Mesendoderm (in vitro differentiated cells): ENCODE results near the gene LIPG.

Source experiments
- DNase-seq: peaks from one replicate; pipeline ENCODE4 v3.0.0; 2013
- H2AK5ac ChIP-seq: 2 replicates; pipeline ENCODE4 v1.6.1; 2013; ENCODE audit warnings: low read length, inconsistent platforms
- H2BK120ac ChIP-seq: 2 replicates; pipeline ENCODE4 v1.6.1; 2013; ENCODE audit warnings: low read depth, mild to moderate bottlenecking, low read length, moderate library complexity, mixed read lengths
- H2BK15ac ChIP-seq: replicated peaks from 2 replicates; pipeline ENCODE4 v1.6.1; 2013; ENCODE audit warnings: low read depth, mild to moderate bottlenecking, moderate library complexity
- H2BK5ac ChIP-seq: 2 replicates; pipeline ENCODE4 v1.6.1; 2013; ENCODE audit warnings: low read length, inconsistent platforms
- H3K18ac ChIP-seq: 2 replicates; pipeline ENCODE4 v1.6.1; 2013; ENCODE audit warnings: mild to moderate bottlenecking, low read length, mixed read lengths
- H3K23ac ChIP-seq: one replicate; pipeline ENCODE4 v1.6.1; 2013; ENCODE audit warnings: low read length
- H3K27ac ChIP-seq: 2 replicates; pipeline ENCODE4 v1.5.1; 2013; ENCODE audit warnings: low read depth, mild to moderate bottlenecking, inconsistent platforms, low read length, moderate library complexity
- H3K27me3 ChIP-seq: 2 replicates; pipeline ENCODE4 v1.6.1; 2013; ENCODE audit warnings: low read length, control low read depth, mild to moderate bottlenecking, inconsistent platforms; ENCODE audit not compliant: insufficient read depth, poor library complexity
- H3K36me3 ChIP-seq: 2 replicates; pipeline ENCODE4 v1.6.1; 2013; ENCODE audit warnings: low read length, inconsistent platforms; ENCODE audit not compliant: control insufficient read depth, insufficient read depth
- H3K4ac ChIP-seq: one replicate; pipeline ENCODE4 v1.6.1; 2013; ENCODE audit warnings: low read depth, mild to moderate bottlenecking, low read length, moderate library complexity
- H3K4me1 ChIP-seq: 2 replicates; pipeline ENCODE4 v1.6.1; 2013; ENCODE audit warnings: low read depth, low read length, inconsistent platforms; ENCODE audit not compliant: control insufficient read depth
- H3K4me2 ChIP-seq: 2 replicates; pipeline ENCODE4 v1.6.1; 2013; ENCODE audit warnings: low read length
- H3K4me3 ChIP-seq: 2 replicates; pipeline ENCODE4 v1.5.1; 2013; ENCODE audit warnings: mild to moderate bottlenecking, low read length
- H3K56ac ChIP-seq: one replicate; pipeline ENCODE4 v1.6.1; 2013; ENCODE audit warnings: low read length
- H3K79me1 ChIP-seq: 2 replicates; pipeline ENCODE4 v1.6.1; 2013; ENCODE audit warnings: low read length, inconsistent platforms
- H3K79me2 ChIP-seq: 2 replicates; pipeline ENCODE4 v1.6.1; 2013; ENCODE audit warnings: mild to moderate bottlenecking, low read length; ENCODE audit not compliant: control insufficient read depth, insufficient read depth
- H3K9ac ChIP-seq: 2 replicates; pipeline ENCODE4 v1.6.1; 2013; ENCODE audit warnings: low read length, inconsistent platforms
- H4K5ac ChIP-seq: one replicate; pipeline ENCODE4 v1.6.1; 2013; ENCODE audit warnings: low read length
- H4K8ac ChIP-seq: one replicate; pipeline ENCODE4 v1.6.1; 2013; ENCODE audit warnings: low read depth, mild to moderate bottlenecking, control low read depth, low read length, moderate library complexity
- WGBS: extraction: QIAGEN DNeasy Blood & Tissue Kit; methylation state at CpG from one replicate; pipeline ENCODE4 v1.1.7; 2013; ENCODE audit warnings: low lambda C conversion rate, missing lambda C conversion rate; ENCODE audit not compliant: insufficient coverage; ENCODE audit errors: extremely low coverage; 5-methylcytosine and 5-hydroxymethylcytosine counted together

Gene LIPG

DNA sequence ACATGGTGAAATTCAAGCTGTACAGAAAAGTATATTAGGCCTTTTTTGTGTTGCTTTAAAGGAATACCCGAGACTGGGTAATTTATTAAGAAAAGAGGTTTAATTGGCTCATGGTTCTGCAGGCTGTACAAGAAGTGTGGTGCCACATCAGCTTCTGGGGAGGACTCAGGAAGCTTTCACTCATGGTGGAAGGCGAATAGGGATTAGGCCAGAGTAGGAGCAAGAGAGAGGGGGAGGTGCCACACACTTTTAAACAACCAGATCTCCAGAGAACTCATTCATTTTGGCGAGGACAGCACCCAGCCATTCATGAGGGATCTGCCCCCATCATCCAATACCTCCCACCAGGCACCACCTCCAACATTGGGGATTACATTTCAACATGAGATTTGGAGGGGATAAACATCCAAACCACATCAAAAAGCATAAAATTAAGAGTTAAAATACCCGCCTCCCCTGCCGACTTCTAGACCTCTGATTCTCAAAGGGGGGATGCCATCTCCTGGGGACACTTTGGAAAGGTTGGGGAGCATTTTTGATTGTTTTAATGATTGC, 15.1 kb upstream of the LIPG start:
- no peak overlapping the region for H4K5ac ChIP-seq
- H2BK15ac ChIP-seq, result no peak overlapping the region
- DNase-seq, result peak; percentile 58
- no peak overlapping the region for H3K56ac ChIP-seq
- no peak overlapping the region for H4K8ac ChIP-seq
- no peak overlapping the region for H3K4me3 ChIP-seq
- no peak overlapping the region for H3K4ac ChIP-seq
- H3K4me2 ChIP-seq, result no peak overlapping the region
- H3K18ac ChIP-seq, result no peak overlapping the region
- H2AK5ac ChIP-seq, result no peak overlapping the region
- WGBS, result no CpG with 5 or more reads among the region's 5 CpGs
- H3K9ac ChIP-seq, result no peak overlapping the region
- H3K79me1 ChIP-seq, result no peaks in the 10 kb centered on the region
- no peaks in the 10 kb centered on the region for H3K79me2 ChIP-seq
- no peak overlapping the region for H3K27ac ChIP-seq
- H3K27me3 ChIP-seq, result no peaks in the 10 kb centered on the region
- peak overlapping the region; percentile 23 for H2BK120ac ChIP-seq
- no peak overlapping the region for H3K23ac ChIP-seq
- no peaks in the 10 kb centered on the region for H3K4me1 ChIP-seq
- H2BK5ac ChIP-seq, result no peak overlapping the region
- H3K36me3 ChIP-seq, result no peaks in the 10 kb centered on the region

DNA sequence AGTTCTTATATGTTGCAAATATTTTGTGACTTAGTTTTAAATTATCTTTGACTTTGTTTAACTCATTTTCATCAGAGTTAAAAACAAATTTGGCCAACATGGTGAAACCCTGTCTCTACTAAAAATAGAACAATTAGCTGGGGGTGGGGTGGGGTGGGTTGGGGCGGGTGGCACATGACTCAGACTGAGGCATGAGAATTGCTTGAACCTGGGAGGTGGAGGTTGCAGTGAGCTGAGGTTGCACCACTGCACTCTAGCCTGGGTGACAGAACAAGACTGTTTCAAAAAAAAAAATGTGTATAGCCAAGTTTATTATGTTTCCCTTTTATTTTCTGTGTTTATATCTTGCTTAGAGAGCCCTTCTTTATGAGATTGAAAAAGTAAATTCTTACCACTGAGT, 14.2 kb upstream of the LIPG start:
- WGBS, result no CpG with 5 or more reads among the region's 1 CpG
- Histone ChIP-seq H3K27me3 (no peaks in the 10 kb centered on the region), H3K27ac (no peak overlapping the region)

DNA sequence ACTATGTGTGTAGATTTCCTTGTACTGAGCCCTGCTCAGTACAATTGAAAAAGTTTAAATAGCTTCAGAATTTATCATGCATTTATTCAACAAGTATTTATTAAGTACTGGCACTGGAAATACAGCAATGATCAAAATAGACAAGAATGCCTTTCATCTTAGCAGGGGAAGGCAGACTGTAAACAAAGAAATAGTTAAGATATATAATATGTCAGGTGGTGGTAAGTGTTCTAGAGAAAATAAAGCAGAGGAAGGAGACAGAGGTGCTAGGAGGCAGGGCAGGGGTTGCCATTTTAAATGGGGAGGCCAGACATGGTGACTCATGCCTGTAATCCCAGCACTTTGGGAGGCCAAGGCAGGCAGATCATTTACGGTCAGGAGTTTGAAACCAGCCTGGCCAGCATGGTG, 13.6 kb upstream of the LIPG start:
- no peaks in the 10 kb centered on the region for H3K36me3 ChIP-seq

More for the DNA sequence above, 14.2 kb upstream of the LIPG start:
- Histone ChIP-seq H3K4me2 (no peak overlapping the region), H3K56ac (no peak overlapping the region), H3K4me3 (no peak overlapping the region), H3K36me3 (no peaks in the 10 kb centered on the region), H2AK5ac (no peak overlapping the region), H2BK15ac (no peak overlapping the region), H3K9ac (no peak overlapping the region), H3K23ac (no peak overlapping the region), H2BK120ac (no peak overlapping the region), H3K4ac (no peak overlapping the region), H4K8ac (no peak overlapping the region), H3K18ac (no peak overlapping the region), H3K79me2 (no peaks in the 10 kb centered on the region), H2BK5ac (no peak overlapping the region), H4K5ac (no peak overlapping the region), H3K4me1 (no peaks in the 10 kb centered on the region), H3K79me1 (no peaks in the 10 kb centered on the region)
- no peak for DNase-seq

GRCh38 chr18:49550621-49551339, 11.1 kb upstream of the LIPG start:
- no peaks in the 10 kb centered on the region for H3K79me2 ChIP-seq
- H3K18ac ChIP-seq, result no peak overlapping the region

More for the DNA sequence above, 13.6 kb upstream of the LIPG start:
- no peak overlapping the region for H3K18ac ChIP-seq
- no peaks in the 10 kb centered on the region for H3K4me1 ChIP-seq
- H4K8ac ChIP-seq, result no peak overlapping the region
- no peak overlapping the region for H3K56ac ChIP-seq
- WGBS, result no CpG with 5 or more reads among the region's 1 CpG
- no peaks in the 10 kb centered on the region for H3K79me1 ChIP-seq
- DNase-seq, result no peak
- no peak overlapping the region for H3K4me3 ChIP-seq
- no peaks in the 10 kb centered on the region for H3K27me3 ChIP-seq
- no peak overlapping the region for H4K5ac ChIP-seq
- no peak overlapping the region for H3K4ac ChIP-seq
- H2BK120ac ChIP-seq, result no peak overlapping the region
- no peak overlapping the region for H3K27ac ChIP-seq
- H3K23ac ChIP-seq, result no peak overlapping the region
- no peak overlapping the region for H2AK5ac ChIP-seq
- H3K4me2 ChIP-seq, result no peak overlapping the region
- H3K79me2 ChIP-seq, result no peaks in the 10 kb centered on the region
- H2BK5ac ChIP-seq, result no peak overlapping the region
- H2BK15ac ChIP-seq, result no peak overlapping the region
- no peak overlapping the region for H3K9ac ChIP-seq

GRCh38 chr18:49553003-49553402, 8.9 kb upstream of the LIPG start:
- H2AK5ac ChIP-seq, result no peak overlapping the region

More at GRCh38 chr18:49550621-49551339, 11.1 kb upstream of the LIPG start:
- H3K36me3 ChIP-seq, result no peaks in the 10 kb centered on the region
- no peak overlapping the region for H3K23ac ChIP-seq
- H3K4me2 ChIP-seq, result no peak overlapping the region
- H4K5ac ChIP-seq, result no peak overlapping the region
- no peak overlapping the region for H3K9ac ChIP-seq
- no peak overlapping the region for H3K27ac ChIP-seq
- no peak for DNase-seq
- no peak overlapping the region for H2AK5ac ChIP-seq
- WGBS, result no CpG with 5 or more reads among the region's 6 CpGs
- no peaks in the 10 kb centered on the region for H3K79me1 ChIP-seq
- no peak overlapping the region for H2BK15ac ChIP-seq
- H2BK5ac ChIP-seq, result no peak overlapping the region
- H3K4me3 ChIP-seq, result no peak overlapping the region
- no peak overlapping the region for H3K56ac ChIP-seq
- H4K8ac ChIP-seq, result no peak overlapping the region
- no peaks in the 10 kb centered on the region for H3K27me3 ChIP-seq
- no peak overlapping the region for H2BK120ac ChIP-seq
- no peak overlapping the region for H3K4ac ChIP-seq
- H3K4me1 ChIP-seq, result no peaks in the 10 kb centered on the region

More at GRCh38 chr18:49553003-49553402, 8.9 kb upstream of the LIPG start:
- no peak overlapping the region for H3K56ac ChIP-seq
- DNase-seq, result no peak
- no peak overlapping the region for H3K4me3 ChIP-seq
- H3K4ac ChIP-seq, result no peak overlapping the region
- no peak overlapping the region for H3K18ac ChIP-seq
- no peak overlapping the region for H3K27ac ChIP-seq
- no peaks in the 10 kb centered on the region for H3K27me3 ChIP-seq
- no CpG with 5 or more reads among the region's 4 CpGs for WGBS
- H3K4me1 ChIP-seq, result no peaks in the 10 kb centered on the region
- H2BK120ac ChIP-seq, result no peak overlapping the region
- no peaks in the 10 kb centered on the region for H3K79me2 ChIP-seq
- H2BK15ac ChIP-seq, result no peak overlapping the region
- H2BK5ac ChIP-seq, result no peak overlapping the region
- H4K5ac ChIP-seq, result no peak overlapping the region
- H3K9ac ChIP-seq, result no peak overlapping the region
- H3K23ac ChIP-seq, result no peak overlapping the region
- H3K4me2 ChIP-seq, result no peak overlapping the region
- H4K8ac ChIP-seq, result no peak overlapping the region
- H3K79me1 ChIP-seq, result no peaks in the 10 kb centered on the region
- H3K36me3 ChIP-seq, result no peaks in the 10 kb centered on the region
